HG03196 (cell line): ENCODE results near the gene ACOX1.

Source experiments
- ATAC-seq: cut with Tn5 transposase; IDR thresholded peaks from one replicate; pipeline ENCODE4 v1.9.1; 2021; ENCODE audit not compliant: unreplicated experiment

The ACOX1 gene

DNA sequence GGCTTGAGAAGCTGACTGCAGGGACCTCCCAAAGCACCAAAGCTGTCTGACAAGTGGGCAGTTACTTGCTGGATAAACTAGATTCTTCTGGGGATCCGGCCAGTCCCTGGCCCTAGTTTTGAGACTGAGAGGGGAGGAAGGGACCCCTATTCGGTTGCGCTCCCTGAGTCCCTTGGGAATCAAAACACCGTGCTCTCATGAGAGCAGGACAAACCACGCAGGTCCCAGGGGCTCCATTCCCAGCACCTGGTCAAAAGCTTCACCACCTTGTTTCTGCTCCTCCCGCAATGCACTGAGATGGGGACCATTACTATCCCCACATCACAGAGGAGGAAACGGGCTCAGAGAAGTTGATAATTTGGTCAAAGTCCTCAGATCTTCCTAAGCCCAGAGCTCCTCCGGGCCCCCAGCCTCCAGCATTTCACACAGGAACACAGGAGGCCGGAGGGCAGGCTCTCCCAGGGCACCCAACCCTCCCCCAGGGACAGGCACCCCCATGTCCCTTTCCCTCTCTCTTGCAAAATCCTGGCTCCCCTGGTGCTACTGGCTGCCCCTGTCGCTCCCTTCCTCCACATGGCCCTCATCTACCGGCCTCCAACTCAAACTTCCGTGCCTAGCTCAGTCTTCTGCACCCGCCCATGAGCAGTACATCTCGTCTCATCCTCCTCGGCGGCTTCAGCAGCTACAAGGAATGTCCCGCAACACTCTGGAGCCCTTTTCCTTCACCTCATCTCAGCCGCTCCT lies 85.5 kb downstream of the ACOX1 start:
- ATAC-seq: no peak

DNA sequence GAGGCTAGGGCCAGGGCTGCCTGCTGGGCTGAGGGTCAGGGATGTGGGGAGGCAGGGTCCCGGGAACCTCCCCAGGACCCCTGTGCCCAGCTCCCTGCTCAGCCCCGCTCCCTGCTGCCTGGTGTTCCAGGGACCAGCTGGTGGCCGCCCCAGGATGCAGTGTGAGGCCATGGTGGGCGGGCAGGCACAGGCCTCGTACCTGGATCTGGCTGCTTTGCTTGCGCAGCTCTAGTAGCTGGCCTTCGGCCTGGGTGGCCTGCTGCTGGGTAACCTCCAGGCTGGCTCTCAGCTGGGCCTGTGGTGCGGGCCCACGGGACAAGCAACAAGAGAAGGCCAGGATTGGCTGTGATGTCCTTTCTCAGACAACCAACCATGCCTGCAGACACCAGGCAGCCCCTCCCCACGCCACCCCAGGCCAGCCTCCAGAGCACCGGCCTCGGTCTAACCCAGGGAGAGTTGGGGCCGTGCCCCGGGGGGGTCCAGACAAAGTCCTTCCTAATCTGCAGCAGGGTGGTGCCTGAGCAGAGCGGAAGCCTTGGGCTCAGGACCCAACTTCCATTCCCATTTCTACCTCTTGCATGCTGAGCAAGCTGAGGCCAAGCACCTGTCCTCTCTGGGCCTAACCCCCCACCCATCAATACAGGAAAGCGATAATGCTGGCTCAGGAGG lies 86.3 kb downstream of the ACOX1 start:
- no peak for ATAC-seq

GRCh38 chr17:75891605-75892555 lies 87.1 kb downstream of the ACOX1 start:
- no peak for ATAC-seq
